Measurements from ENCODE around the gene P2RY4. TPM values are rescaled to one million over a fixed set of nuclear protein-coding genes. Genes with fewer than 3 reads are reported as not detected.

P2RY4 gene
- total and polyA plus RNA-seq, 2 of the 13 experiments (the other 11 are each of a cell fraction or from before 2014, with no cell fraction given) = 0.07 to 0.49 TPM

- WGBS (ENCODE audit: low lambda C conversion rate) = 54% methylated on average over 2 of the region's 2 CpGs
- H3K36me3 ChIP-seq (replicated peaks in 1 of 2; ENCODE audit: control insufficient read depth in 1 of 2, insufficient read depth in 2 of 2, low read length in 2 of 2) = no peaks in the 10 kb centered on the region
- TF ChIP-seq MED8 (CRISPR knock-in tag; IDR thresholded peaks at IDR 0.05; ENCODE audit: insufficient replicate concordance) = no peak
- TF ChIP-seq NR2F2 (IDR thresholded peaks at IDR 0.05; ENCODE audit: borderline replicate concordance, low read depth) = no peak
- TF ChIP-seq, protein P1, sequence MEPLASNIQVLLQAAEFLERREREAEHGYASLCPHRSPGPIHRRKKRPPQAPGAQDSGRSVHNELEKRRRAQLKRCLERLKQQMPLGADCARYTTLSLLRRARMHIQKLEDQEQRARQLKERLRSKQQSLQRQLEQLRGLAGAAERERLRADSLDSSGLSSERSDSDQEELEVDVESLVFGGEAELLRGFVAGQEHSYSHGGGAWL (CRISPR knock-in tag; IDR thresholded peaks at IDR 0.05) = no peak
- TF ChIP-seq, protein P2, sequence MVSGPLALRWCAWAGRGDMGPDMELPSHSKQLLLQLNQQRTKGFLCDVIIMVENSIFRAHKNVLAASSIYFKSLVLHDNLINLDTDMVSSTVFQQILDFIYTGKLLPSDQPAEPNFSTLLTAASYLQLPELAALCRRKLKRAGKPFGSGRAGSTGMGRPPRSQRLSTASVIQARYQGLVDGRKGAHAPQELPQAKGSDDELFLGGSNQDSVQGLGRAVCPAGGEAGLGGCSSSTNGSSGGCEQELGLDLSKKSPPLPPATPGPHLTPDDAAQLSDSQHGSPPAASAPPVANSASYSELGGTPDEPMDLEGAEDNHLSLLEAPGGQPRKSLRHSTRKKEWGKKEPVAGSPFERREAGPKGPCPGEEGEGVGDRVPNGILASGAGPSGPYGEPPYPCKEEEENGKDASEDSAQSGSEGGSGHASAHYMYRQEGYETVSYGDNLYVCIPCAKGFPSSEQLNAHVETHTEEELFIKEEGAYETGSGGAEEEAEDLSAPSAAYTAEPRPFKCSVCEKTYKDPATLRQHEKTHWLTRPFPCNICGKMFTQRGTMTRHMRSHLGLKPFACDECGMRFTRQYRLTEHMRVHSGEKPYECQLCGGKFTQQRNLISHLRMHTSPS (CRISPR knock-in tag; IDR thresholded peaks at IDR 0.05; ENCODE audit: low read depth) = no peak
- TF ChIP-seq, protein P3, sequence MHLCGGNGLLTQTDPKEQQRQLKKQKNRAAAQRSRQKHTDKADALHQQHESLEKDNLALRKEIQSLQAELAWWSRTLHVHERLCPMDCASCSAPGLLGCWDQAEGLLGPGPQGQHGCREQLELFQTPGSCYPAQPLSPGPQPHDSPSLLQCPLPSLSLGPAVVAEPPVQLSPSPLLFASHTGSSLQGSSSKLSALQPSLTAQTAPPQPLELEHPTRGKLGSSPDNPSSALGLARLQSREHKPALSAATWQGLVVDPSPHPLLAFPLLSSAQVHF (CRISPR knock-in tag; IDR thresholded peaks at IDR 0.05) = no peak
- no peak for TF ChIP-seq ZNF615 (CRISPR knock-in tag; IDR thresholded peaks at IDR 0.05; ENCODE audit: borderline replicate concordance)
- no peak for TF ChIP-seq ZNF143 (CRISPR knock-in tag; IDR thresholded peaks at IDR 0.05)
- no peak for TF ChIP-seq MAFK (conservative IDR thresholded peaks at IDR 0.05 in 1 of 2, IDR thresholded peaks at IDR 0.05 in 1 of 2; ENCODE audit: low read length in 2 of 2)
- no peak for TF ChIP-seq WIZ (CRISPR knock-in tag; IDR thresholded peaks at IDR 0.05)
- no peak for TF ChIP-seq EHMT2 (IDR thresholded peaks at IDR 0.05; ENCODE audit: borderline replicate concordance, low read depth, low read length)
- intact Hi-C loops (cut with micrococcal nuclease; ENCODE audit: unreplicated experiment) = no loop called here
- BruUV-seq (replicated peaks) = no TSS peak
- DNase-seq (ENCODE audit: low spot score) (no peak), FAIRE-seq (no peak), ATAC-seq (no peak)
- POLR2A ChIA-PET = no interaction called here
- no peaks in the 10 kb centered on the region for H4K20me1 ChIP-seq (ENCODE audit: insufficient read depth, low read length)
- H3K79me2 ChIP-seq (ENCODE audit: insufficient read depth, low read length) = no peaks in the 10 kb centered on the region
- no peak overlapping the region for H3K4me3 ChIP-seq (replicated peaks in 1 of 3; ENCODE audit: insufficient read depth in 1 of 3, low read depth in 2 of 3, low read length in 3 of 3)
- no peak overlapping the region for H3K27ac ChIP-seq (ENCODE audit: extremely low read length, insufficient read depth, low read length)
- CTCF ChIA-PET (ENCODE audit: low intra/inter-chr PET ratio, low total read pairs) = no interaction called here
- in situ Hi-C loops (cut with HindIII; ENCODE audit: extremely low pct_ligation_motif_present, low pct_unique_long_range_greater_than_20kb) = no loop called here
- H3K9me3 ChIP-seq (ENCODE audit: low read length) = no peaks in the 10 kb centered on the region
- H3K4me1 ChIP-seq (ENCODE audit: insufficient read depth, low read length) = no peaks in the 10 kb centered on the region
- no peak overlapping the region for H3K4me2 ChIP-seq (ENCODE audit: low read depth, low read length)
- H2AFZ ChIP-seq (ENCODE audit: low read length) = no peak overlapping the region
- H3K9ac ChIP-seq (ENCODE audit: insufficient read depth, low read depth, low read length) = no peak overlapping the region
- no peaks in the 10 kb centered on the region for H3K27me3 ChIP-seq (ENCODE audit: control insufficient read depth in 1 of 2, insufficient read depth in 2 of 2, low read length in 2 of 2)
Measured at GRCh38 chrX:70241501-70241900, 18.5 kb downstream of the P2RY4 start.

Measured in HepG2 (cell line).